OCI-LY7 (cell line): ENCODE data around the gene PFKFB3. TPM values are rescaled to one million over a fixed set of nuclear protein-coding genes. Genes with fewer than 3 reads are reported as not detected.

Experiments
- BruUV-seq: library from RNA; stranded (reverse); fragments of 400-500 nt; replicated peaks from 2 replicates; lab custom pipeline; 2021; lab: Mats Ljungman, UMichigan
- CTCF ChIA-PET: fragments of 300-600 bp; sonication (Branson Sonifier 250); formaldehyde crosslinking; loops from one replicate; lab custom pipeline; 2022; ENCODE audit warnings: antibody characterized with exemption; ENCODE audit not compliant: unreplicated experiment; lab: Charles Lee
- POLR2A ChIA-PET: fragments of 300-600 bp; sonication (Branson Sonifier 250); formaldehyde crosslinking; loops from one replicate; lab custom pipeline; 2022; ENCODE audit warnings: antibody characterized with exemption; lab: Charles Lee
- DNase-seq: peaks from one replicate; pipeline ENCODE4 v3.0.0-alpha.2; 2015; ENCODE audit warnings: low spot score
- H2AFZ ChIP-seq: fragments of 200-600 bp; sonication (generic), shearing (Covaris generic); 2 replicates; pipeline ENCODE4 v1.6.1; 2014; ENCODE audit warnings: mild to moderate bottlenecking, antibody characterized with exemption, low read length, moderate library complexity
- H3K27ac ChIP-seq: fragments of 200-600 bp; sonication (generic); 2 replicates; pipeline ENCODE4 v1.5.1; 2014; ENCODE audit warnings: mixed run types, low read depth, mild to moderate bottlenecking, moderate library complexity, low read length, inconsistent platforms; ENCODE audit not compliant: poor library complexity, severe bottlenecking
- H3K36me3 ChIP-seq: fragments of 200-600 bp; sonication (generic); 2 replicates; pipeline ENCODE4 v1.6.1; 2014; ENCODE audit warnings: mild to moderate bottlenecking, antibody characterized with exemption, low read length, moderate library complexity, mixed read lengths; ENCODE audit not compliant: insufficient read depth
- H3K4me1 ChIP-seq: fragments of 200-600 bp; sonication (generic); 2 replicates; pipeline ENCODE4 v1.5.1; 2014; ENCODE audit warnings: mild to moderate bottlenecking, low read length; ENCODE audit not compliant: insufficient read depth, poor library complexity, severe bottlenecking
- H3K4me2 ChIP-seq: fragments of 200-600 bp; sonication (generic); 2 replicates; pipeline ENCODE4 v1.6.1; 2014; ENCODE audit warnings: mild to moderate bottlenecking, low read length
- H3K4me3 ChIP-seq: fragments of 200-600 bp; sonication (generic); 2 replicates; pipeline ENCODE4 v1.5.1; 2014; ENCODE audit warnings: mild to moderate bottlenecking, low read depth, low read length; ENCODE audit not compliant: poor library complexity, severe bottlenecking
- H3K79me2 ChIP-seq: fragments of 200-600 bp; sonication (generic); 2 replicates; pipeline ENCODE4 v1.6.1; 2016; ENCODE audit warnings: low read depth, mild to moderate bottlenecking, low read length, moderate library complexity, mixed read lengths; ENCODE audit not compliant: insufficient read depth
- H3K9me2 ChIP-seq: fragments of 200-600 bp; sonication (generic); 2 replicates; pipeline ENCODE4 v1.6.1; 2016; ENCODE audit warnings: mild to moderate bottlenecking, low read length, mixed read lengths; ENCODE audit not compliant: insufficient read depth
- H3K9me3 ChIP-seq: fragments of 200-600 bp; sonication (generic); 2 replicates; pipeline ENCODE4 v1.6.1; 2014; ENCODE audit warnings: mild to moderate bottlenecking, mixed run types, low read length, mixed read lengths
- H4K20me1 ChIP-seq: fragments of 200-600 bp; sonication (generic); 2 replicates; pipeline ENCODE4 v1.6.1; 2014; ENCODE audit warnings: mild to moderate bottlenecking, antibody characterized with exemption, low read length, moderate library complexity, mixed read lengths; ENCODE audit not compliant: insufficient read depth
- EZH2phosphoT487 ChIP-seq: fragments of 200-600 bp; sonication (generic); IDR thresholded peaks from 2 replicates; pipeline ENCODE4 v1.6.1; 2018; ENCODE audit warnings: low read depth, borderline replicate concordance, mild to moderate bottlenecking, mixed run types, antibody characterized with exemption, low read length, moderate library complexity, mixed read lengths
- intact Hi-C: fragments of 100-400 bp; cut with micrococcal nuclease; formaldehyde crosslinking; loops from one replicate; pipeline ENCODE4 v1.10.0; 2022; ENCODE audit not compliant: unreplicated experiment
- total RNA-seq, 2 experiments: library from RNA; depleted of rRNA in 1 of 2; stranded (reverse); fragments of >200 nt in 1 of 2; shearing (Covaris generic) in 1 of 2; gene quantifications; 2 replicates each; pipeline ENCODE4 v1.2.3, GENCODE V29; 2014 to 2022
- TF ChIP-seq, protein P1 (sequence below): fragments of 200-600 bp; sonication (generic); conservative IDR thresholded peaks from 2 replicates; pipeline ENCODE4 v1.5.1; 2014; ENCODE audit warnings: mild to moderate bottlenecking, antibody characterized with exemption, low read length, moderate library complexity, mixed read lengths

Gene PFKFB3
- total RNA-seq, 2 experiments from 2014 or later: 33.7 to 50.7 TPM

GRCh38 chr10:6203331-6204062 is 765 bp downstream of the PFKFB3 start:
- ChIA-PET POLR2A (interaction anchor here (1.8 to 3.7 kb wide), 3 partner anchors 109 to 197 kb away, joined by 6 to 46 read pairs (median 13); no protein-coding TSS in a partner anchor), CTCF (interaction anchor here (0.8 to 2.4 kb wide), 2 partner anchors 198 kb away, joined by 4 to 17 read pairs; no protein-coding TSS in a partner anchor)
- H2AFZ ChIP-seq: peak overlapping the region; percentile 21
- TF ChIP-seq EZH2phosphoT487: no peak
- TF ChIP-seq, protein P1, sequence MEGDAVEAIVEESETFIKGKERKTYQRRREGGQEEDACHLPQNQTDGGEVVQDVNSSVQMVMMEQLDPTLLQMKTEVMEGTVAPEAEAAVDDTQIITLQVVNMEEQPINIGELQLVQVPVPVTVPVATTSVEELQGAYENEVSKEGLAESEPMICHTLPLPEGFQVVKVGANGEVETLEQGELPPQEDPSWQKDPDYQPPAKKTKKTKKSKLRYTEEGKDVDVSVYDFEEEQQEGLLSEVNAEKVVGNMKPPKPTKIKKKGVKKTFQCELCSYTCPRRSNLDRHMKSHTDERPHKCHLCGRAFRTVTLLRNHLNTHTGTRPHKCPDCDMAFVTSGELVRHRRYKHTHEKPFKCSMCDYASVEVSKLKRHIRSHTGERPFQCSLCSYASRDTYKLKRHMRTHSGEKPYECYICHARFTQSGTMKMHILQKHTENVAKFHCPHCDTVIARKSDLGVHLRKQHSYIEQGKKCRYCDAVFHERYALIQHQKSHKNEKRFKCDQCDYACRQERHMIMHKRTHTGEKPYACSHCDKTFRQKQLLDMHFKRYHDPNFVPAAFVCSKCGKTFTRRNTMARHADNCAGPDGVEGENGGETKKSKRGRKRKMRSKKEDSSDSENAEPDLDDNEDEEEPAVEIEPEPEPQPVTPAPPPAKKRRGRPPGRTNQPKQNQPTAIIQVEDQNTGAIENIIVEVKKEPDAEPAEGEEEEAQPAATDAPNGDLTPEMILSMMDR: peak; percentile 41
- peaks cover 39% of the 10 kb centered on the region for H3K79me2 ChIP-seq
- no peaks in the 10 kb centered on the region for H3K9me3 ChIP-seq
- BruUV-seq: no TSS peak
- H3K4me1 ChIP-seq: peaks cover 57% of the 10 kb centered on the region
- peak; percentile 84 for DNase-seq
- H3K4me2 ChIP-seq: peak overlapping the region; percentile 92
- peaks cover 20% of the 10 kb centered on the region for H4K20me1 ChIP-seq
- no peaks in the 10 kb centered on the region for H3K9me2 ChIP-seq
- H3K36me3 ChIP-seq: peaks cover 25% of the 10 kb centered on the region
- peak overlapping the region; percentile 99 for H3K4me3 ChIP-seq
- H3K27ac ChIP-seq: peak overlapping the region; percentile 63
- intact Hi-C loops: loop anchor here (2.0 to 5.0 kb wide), 4 partner anchors 53 to 99 kb away; no protein-coding TSS in a partner anchor

- Histone ChIP-seq H3K9me2 (no peaks in the 10 kb centered on the region), H3K4me1 (peaks cover 59% of the 10 kb centered on the region), H3K4me2 (peak overlapping the region; percentile 92), H3K4me3 (peak overlapping the region; percentile 99), H3K9me3 (no peaks in the 10 kb centered on the region), H3K79me2 (peaks cover 44% of the 10 kb centered on the region), H3K27ac (peak overlapping the region; percentile 63), H2AFZ (peak overlapping the region; percentile 21; the same call in 1 of the 2 replicates), H4K20me1 (peaks cover 24% of the 10 kb centered on the region), H3K36me3 (peaks cover 29% of the 10 kb centered on the region)
- ChIA-PET CTCF (interaction anchor here (0.8 kb wide), 1 partner anchor 197 kb away, joined by 4 read pairs; no protein-coding TSS in a partner anchor), POLR2A (interaction anchor here (3.7 kb wide), 1 partner anchor 196 kb away, joined by 46 read pairs; no protein-coding TSS in a partner anchor)
- intact Hi-C loops: loop anchor here (5.0 kb wide), 2 partner anchors 62 to 98 kb away; no protein-coding TSS in a partner anchor
- BruUV-seq: no TSS peak
- peak; percentile 52 for DNase-seq
- TF ChIP-seq EZH2phosphoT487: no peak
- TF ChIP-seq, protein P1: no peak
Measured at GRCh38 chr10:6204063-6204340, 1.3 kb downstream of the PFKFB3 start.
